ENCODE results near the gene CSGALNACT2.

DNA sequence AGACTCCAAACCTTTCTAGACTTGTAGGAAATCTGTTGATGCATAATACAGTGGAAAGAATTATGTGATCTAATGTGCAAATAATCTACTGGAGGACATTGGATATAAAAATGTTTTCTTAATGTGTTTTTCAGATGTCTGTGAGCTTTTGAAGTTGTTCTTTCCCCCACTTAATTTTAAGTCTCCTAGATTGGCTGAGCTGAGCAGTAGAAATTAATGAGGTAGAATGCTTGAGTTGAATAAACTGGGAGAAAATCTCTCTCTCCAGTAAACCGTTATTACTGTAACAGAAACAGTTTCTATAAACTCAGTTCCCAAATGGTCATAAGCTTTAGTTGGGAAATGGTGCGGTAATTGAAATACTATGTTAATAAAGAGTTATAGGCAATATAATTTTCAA is 15.7 kb downstream of the CSGALNACT2 start:
- TF ChIP-seq, protein P1, sequence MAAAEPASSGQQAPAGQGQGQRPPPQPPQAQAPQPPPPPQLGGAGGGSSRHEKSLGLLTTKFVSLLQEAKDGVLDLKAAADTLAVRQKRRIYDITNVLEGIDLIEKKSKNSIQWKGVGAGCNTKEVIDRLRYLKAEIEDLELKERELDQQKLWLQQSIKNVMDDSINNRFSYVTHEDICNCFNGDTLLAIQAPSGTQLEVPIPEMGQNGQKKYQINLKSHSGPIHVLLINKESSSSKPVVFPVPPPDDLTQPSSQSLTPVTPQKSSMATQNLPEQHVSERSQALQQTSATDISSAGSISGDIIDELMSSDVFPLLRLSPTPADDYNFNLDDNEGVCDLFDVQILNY (CRISPR knock-in tag; conservative IDR thresholded peaks at IDR 0.05) = no peak
- TF ChIP-seq, protein P2, sequence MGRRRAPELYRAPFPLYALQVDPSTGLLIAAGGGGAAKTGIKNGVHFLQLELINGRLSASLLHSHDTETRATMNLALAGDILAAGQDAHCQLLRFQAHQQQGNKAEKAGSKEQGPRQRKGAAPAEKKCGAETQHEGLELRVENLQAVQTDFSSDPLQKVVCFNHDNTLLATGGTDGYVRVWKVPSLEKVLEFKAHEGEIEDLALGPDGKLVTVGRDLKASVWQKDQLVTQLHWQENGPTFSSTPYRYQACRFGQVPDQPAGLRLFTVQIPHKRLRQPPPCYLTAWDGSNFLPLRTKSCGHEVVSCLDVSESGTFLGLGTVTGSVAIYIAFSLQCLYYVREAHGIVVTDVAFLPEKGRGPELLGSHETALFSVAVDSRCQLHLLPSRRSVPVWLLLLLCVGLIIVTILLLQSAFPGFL (CRISPR knock-in tag; IDR thresholded peaks at IDR 0.05) = no peak
- no peak for TF ChIP-seq EP300 (IDR thresholded peaks at IDR 0.05; ENCODE audit: low read depth in 2 of 2, low read length in 2 of 2)
- TF ChIP-seq EP300 (CRISPR knock-in tag; IDR thresholded peaks at IDR 0.05; ENCODE audit: borderline replicate concordance) = no peak
- TF ChIP-seq, protein P3, sequence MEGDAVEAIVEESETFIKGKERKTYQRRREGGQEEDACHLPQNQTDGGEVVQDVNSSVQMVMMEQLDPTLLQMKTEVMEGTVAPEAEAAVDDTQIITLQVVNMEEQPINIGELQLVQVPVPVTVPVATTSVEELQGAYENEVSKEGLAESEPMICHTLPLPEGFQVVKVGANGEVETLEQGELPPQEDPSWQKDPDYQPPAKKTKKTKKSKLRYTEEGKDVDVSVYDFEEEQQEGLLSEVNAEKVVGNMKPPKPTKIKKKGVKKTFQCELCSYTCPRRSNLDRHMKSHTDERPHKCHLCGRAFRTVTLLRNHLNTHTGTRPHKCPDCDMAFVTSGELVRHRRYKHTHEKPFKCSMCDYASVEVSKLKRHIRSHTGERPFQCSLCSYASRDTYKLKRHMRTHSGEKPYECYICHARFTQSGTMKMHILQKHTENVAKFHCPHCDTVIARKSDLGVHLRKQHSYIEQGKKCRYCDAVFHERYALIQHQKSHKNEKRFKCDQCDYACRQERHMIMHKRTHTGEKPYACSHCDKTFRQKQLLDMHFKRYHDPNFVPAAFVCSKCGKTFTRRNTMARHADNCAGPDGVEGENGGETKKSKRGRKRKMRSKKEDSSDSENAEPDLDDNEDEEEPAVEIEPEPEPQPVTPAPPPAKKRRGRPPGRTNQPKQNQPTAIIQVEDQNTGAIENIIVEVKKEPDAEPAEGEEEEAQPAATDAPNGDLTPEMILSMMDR (CRISPR knock-in tag; IDR thresholded peaks at IDR 0.05) = no peak
- TF ChIP-seq ZNF577 (CRISPR knock-in tag; IDR thresholded peaks at IDR 0.05; ENCODE audit: borderline replicate concordance, low read depth) = no peak
- no peak for TF ChIP-seq MAZ (IDR thresholded peaks at IDR 0.05; ENCODE audit: borderline replicate concordance, low read depth, low read length)
- TF ChIP-seq MAZ (CRISPR knock-in tag; IDR thresholded peaks at IDR 0.05; ENCODE audit: low read depth) = no peak
- no peak for TF ChIP-seq PHF21A (CRISPR knock-in tag; IDR thresholded peaks at IDR 0.05)
- no peak for TF ChIP-seq FOXM1 (CRISPR knock-in tag; IDR thresholded peaks at IDR 0.05)
- no peak for TF ChIP-seq ZNF317 (CRISPR knock-in tag; IDR thresholded peaks at IDR 0.05)
- no peak for TF ChIP-seq POLR2A (IDR thresholded peaks at IDR 0.05; ENCODE audit: insufficient read depth in 1 of 2, low read depth in 2 of 2, low read length in 2 of 2)
- TF ChIP-seq SP1 (IDR thresholded peaks at IDR 0.05) = no peak
- no peak for TF ChIP-seq SP1 (CRISPR knock-in tag; IDR thresholded peaks at IDR 0.05)
- TF ChIP-seq, protein P4, sequence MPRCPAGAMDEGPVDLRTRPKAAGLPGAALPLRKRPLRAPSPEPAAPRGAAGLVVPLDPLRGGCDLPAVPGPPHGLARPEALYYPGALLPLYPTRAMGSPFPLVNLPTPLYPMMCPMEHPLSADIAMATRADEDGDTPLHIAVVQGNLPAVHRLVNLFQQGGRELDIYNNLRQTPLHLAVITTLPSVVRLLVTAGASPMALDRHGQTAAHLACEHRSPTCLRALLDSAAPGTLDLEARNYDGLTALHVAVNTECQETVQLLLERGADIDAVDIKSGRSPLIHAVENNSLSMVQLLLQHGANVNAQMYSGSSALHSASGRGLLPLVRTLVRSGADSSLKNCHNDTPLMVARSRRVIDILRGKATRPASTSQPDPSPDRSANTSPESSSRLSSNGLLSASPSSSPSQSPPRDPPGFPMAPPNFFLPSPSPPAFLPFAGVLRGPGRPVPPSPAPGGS (CRISPR knock-in tag; IDR thresholded peaks at IDR 0.05) = no peak

Data from HepG2 (cell line).